Measurements from ENCODE around the gene BBX. TPM values are rescaled to one million over a fixed set of nuclear protein-coding genes. Genes with fewer than 3 reads are reported as not detected.

Gene BBX
- total and polyA plus RNA-seq, 2 of the 13 experiments (the other 11 are each of a cell fraction or from before 2014, with no cell fraction given): 13.7 to 23.2 TPM

GRCh38 chr3:107512108-107512507 lies 10.7 kb upstream of the BBX start:
- POLR2A ChIA-PET: no interaction called here
- Histone ChIP-seq H2AFZ (ENCODE audit: low read length) (no peak overlapping the region), H4K20me1 (ENCODE audit: insufficient read depth, low read length) (no peaks in the 10 kb centered on the region), H3K9ac (ENCODE audit: insufficient read depth, low read depth, low read length) (no peak overlapping the region), H3K9me3 (ENCODE audit: low read length) (no peaks in the 10 kb centered on the region), H3K79me2 (ENCODE audit: insufficient read depth, low read length) (no peaks in the 10 kb centered on the region), H3K4me1 (ENCODE audit: insufficient read depth, low read length) (no peaks in the 10 kb centered on the region), H3K4me3 (replicated peaks in 1 of 3; ENCODE audit: insufficient read depth in 1 of 3, low read depth in 2 of 3, low read length in 3 of 3) (no peak overlapping the region), H3K4me2 (ENCODE audit: low read depth, low read length) (no peak overlapping the region), H3K36me3 (replicated peaks in 1 of 2; ENCODE audit: control insufficient read depth in 1 of 2, insufficient read depth in 2 of 2, low read length in 2 of 2) (no peaks in the 10 kb centered on the region), H3K27me3 (ENCODE audit: control insufficient read depth in 1 of 2, insufficient read depth in 2 of 2, low read length in 2 of 2) (peaks cover 0 to 3% of the 10 kb centered on the region in 2 experiments; a peak in 1 of 5 replicates), H3K27ac (ENCODE audit: extremely low read length, insufficient read depth, low read length) (no peak overlapping the region)
- ATAC-seq (no peak; the same call in 1 of the 3 replicates), FAIRE-seq (no peak), DNase-seq (ENCODE audit: low spot score) (no peak)
- CTCF ChIA-PET (ENCODE audit: low intra/inter-chr PET ratio, low total read pairs): no interaction called here
- intact Hi-C loops (cut with micrococcal nuclease; ENCODE audit: unreplicated experiment): no loop called here
- TF ChIP-seq ZNF292 (CRISPR knock-in tag; IDR thresholded peaks at IDR 0.05; ENCODE audit: borderline replicate concordance, low read depth) (no peak), CTCF (CRISPR knock-in tag; IDR thresholded peaks at IDR 0.05) (0 out of 2 replicates have a peak, but pooled peaks have one; percentile 8)
- BruUV-seq (replicated peaks): no TSS peak
- in situ Hi-C loops (cut with HindIII; ENCODE audit: extremely low pct_ligation_motif_present, low pct_unique_long_range_greater_than_20kb): no loop called here
- 0% methylated on average over 1 of the region's 1 CpG for WGBS (ENCODE audit: low lambda C conversion rate)

- WGBS (ENCODE audit: low lambda C conversion rate): 48% methylated on average over 1 of the region's 1 CpG
- ATAC-seq (no peak), DNase-seq (ENCODE audit: low spot score) (no peak), FAIRE-seq (no peak)
- CTCF ChIA-PET (ENCODE audit: low intra/inter-chr PET ratio, low total read pairs): no interaction called here
- no peak overlapping the region for H3K4me2 ChIP-seq (ENCODE audit: low read depth, low read length)
- in situ Hi-C loops (cut with HindIII; ENCODE audit: extremely low pct_ligation_motif_present, low pct_unique_long_range_greater_than_20kb) (no loop called here), intact Hi-C loops (cut with micrococcal nuclease; ENCODE audit: unreplicated experiment) (no loop called here)
- H4K20me1 ChIP-seq (ENCODE audit: insufficient read depth, low read length): no peaks in the 10 kb centered on the region
- no peak overlapping the region for H3K4me3 ChIP-seq (replicated peaks in 1 of 3; ENCODE audit: insufficient read depth in 1 of 3, low read depth in 2 of 3, low read length in 3 of 3)
- POLR2A ChIA-PET: no interaction called here
- TF ChIP-seq ZNF30 (CRISPR knock-in tag; IDR thresholded peaks at IDR 0.05) (no peak), NR1H2 (CRISPR knock-in tag; IDR thresholded peaks at IDR 0.05; ENCODE audit: borderline replicate concordance, low read depth) (no peak), TEAD2 (CRISPR knock-in tag; IDR thresholded peaks at IDR 0.05) (no peak), ZNF124 (CRISPR knock-in tag; IDR thresholded peaks at IDR 0.05) (no peak), RXRB (CRISPR knock-in tag; IDR thresholded peaks at IDR 0.05; ENCODE audit: borderline replicate concordance) (no peak), MTA1 (CRISPR knock-in tag; IDR thresholded peaks at IDR 0.05; ENCODE audit: borderline replicate concordance) (no peak), HOXA7 (CRISPR knock-in tag; IDR thresholded peaks at IDR 0.05) (no peak), ETV6 (CRISPR knock-in tag; conservative IDR thresholded peaks at IDR 0.05) (no peak), ZNF333 (CRISPR knock-in tag; IDR thresholded peaks at IDR 0.05; ENCODE audit: borderline replicate concordance) (no peak), KDM5A (IDR thresholded peaks at IDR 0.05; ENCODE audit: borderline replicate concordance, low read length) (no peak), KAT7 (CRISPR knock-in tag; IDR thresholded peaks at IDR 0.05; ENCODE audit: borderline replicate concordance) (no peak), NCOA1 (CRISPR knock-in tag; IDR thresholded peaks at IDR 0.05) (no peak)
- peaks cover 0 to 3% of the 10 kb centered on the region in 2 experiments; a peak in 2 of 5 replicates for H3K27me3 ChIP-seq (ENCODE audit: control insufficient read depth in 1 of 2, insufficient read depth in 2 of 2, low read length in 2 of 2)
- no peak overlapping the region for H2AFZ ChIP-seq (ENCODE audit: low read length)
- no peak overlapping the region for H3K27ac ChIP-seq (ENCODE audit: extremely low read length, insufficient read depth, low read length)
- no peak overlapping the region for H3K9ac ChIP-seq (ENCODE audit: insufficient read depth, low read depth, low read length)
- no peaks in the 10 kb centered on the region for H3K36me3 ChIP-seq (replicated peaks in 1 of 2; ENCODE audit: control insufficient read depth in 1 of 2, insufficient read depth in 2 of 2, low read length in 2 of 2)
- no peaks in the 10 kb centered on the region for H3K4me1 ChIP-seq (ENCODE audit: insufficient read depth, low read length)
- no peaks in the 10 kb centered on the region for H3K9me3 ChIP-seq (ENCODE audit: low read length)
- BruUV-seq (replicated peaks): no TSS peak
- no peaks in the 10 kb centered on the region for H3K79me2 ChIP-seq (ENCODE audit: insufficient read depth, low read length)
Measured at GRCh38 chr3:107514453-107514852, 8.3 kb upstream of the BBX start.
